K562 (cell line): ENCODE measurements around the gene TMEM218. TPM values are rescaled to one million over a fixed set of nuclear protein-coding genes. Genes with fewer than 3 reads are reported as not detected.

Experiments used
- ATAC-seq: fragments of 200-7000 bp; cut with Tn5 transposase; 3 replicates; pipeline ENCODE4 v1.9.1; 2020; ENCODE audit warnings: moderate library complexity
- BruUV-seq: library from RNA; stranded (reverse); fragments of 400-500 nt; replicated peaks from 2 replicates; lab custom pipeline; 2021; lab: Mats Ljungman, UMichigan
- CTCF ChIA-PET: fragments of 300-600 bp; formaldehyde crosslinking; extraction: SDS; loops from one replicate; lab custom pipeline; 2021; ENCODE audit warnings: low intra/inter-chr PET ratio; lab: Yijun Ruan, JAX
- POLR2A ChIA-PET: fragments of 300-600, 350-650 bp; sonication (Branson Sonifier 250); formaldehyde crosslinking; extraction: SDS; loops from one replicate; lab custom pipeline; 2021; ENCODE audit warnings: antibody characterized with exemption, inconsistent platforms; lab: Yijun Ruan, JAX
- DNase-seq, 4 experiments: peaks; one replicate each; pipeline versions ENCODE4 v3.0.0 to v3.0.0-alpha.2; 2011 to 2018; ENCODE audit warnings: low spot score in 3 of 4, mixed read lengths in 3 of 4; ENCODE audit errors: extremely low read depth in 1 of 4
- FAIRE-seq: peaks from 2 replicates; lab custom pipeline; 2011; peaks lifted over from hg19 to GRCh38; lab: Jason Lieb, UNC
- H2AFZ ChIP-seq: 2 replicates; pipeline ENCODE4 v1.6.0; 2011; ENCODE audit warnings: low read depth, low read length, control low read depth, inconsistent platforms
- H3K27ac ChIP-seq: fragments of 200-600 bp; 3 replicates; pipeline ENCODE4 v1.8.0; 2011; ENCODE audit warnings: low read depth, mild to moderate bottlenecking, control low read depth, inconsistent platforms, low read length, moderate library complexity, mixed read lengths; ENCODE audit errors: extremely low read depth
- H3K27me3 ChIP-seq, 2 experiments: fragments of 300-600 bp in 1 of 2; 2 replicates in 1 of 2; 3 replicates in 1 of 2; pipeline versions ENCODE4 v1.6.0 to v1.8.0; 2011; ENCODE audit warnings: inconsistent platforms in 2 of 2, low read length in 2 of 2, mild to moderate bottlenecking in 1 of 2, mixed read lengths in 1 of 2, moderate library complexity in 1 of 2; ENCODE audit not compliant: control insufficient read depth in 2 of 2, insufficient read depth in 2 of 2
- H3K36me3 ChIP-seq: fragments of 300-600 bp; 3 replicates; pipeline ENCODE4 v1.8.0; 2011; ENCODE audit warnings: mild to moderate bottlenecking, low read length, inconsistent platforms; ENCODE audit not compliant: control insufficient read depth, insufficient read depth
- H3K4me1 ChIP-seq, 2 experiments: fragments of 200-600 bp in 1 of 2; replicated peaks in 1 of 2; 2 replicates in 1 of 2; 3 replicates in 1 of 2; pipeline versions ENCODE4 v1.5.1 to v1.8.0; 2011; ENCODE audit warnings: inconsistent platforms in 2 of 2, low read length in 2 of 2, mild to moderate bottlenecking in 1 of 2, mixed read lengths in 1 of 2, moderate library complexity in 1 of 2; ENCODE audit not compliant: control insufficient read depth in 2 of 2, insufficient read depth in 2 of 2
- H3K4me2 ChIP-seq: 2 replicates; pipeline ENCODE4 v1.6.1; 2011; ENCODE audit warnings: low read length, control low read depth, inconsistent platforms, mixed read lengths; ENCODE audit not compliant: insufficient read depth
- H3K4me3 ChIP-seq: fragments of 200-600 bp; sonication (generic), shearing (Covaris generic); 2 replicates; pipeline ENCODE4 v1.5.1; 2016; ENCODE audit warnings: control low read depth, inconsistent platforms
- H3K79me2 ChIP-seq: fragments of 200-600 bp; 3 replicates; pipeline ENCODE4 v1.8.0; 2011; ENCODE audit warnings: low read length, inconsistent platforms; ENCODE audit not compliant: control insufficient read depth, insufficient read depth
- H3K9ac ChIP-seq, 2 experiments: 2 replicates each; pipeline versions ENCODE4 v1.6.0 to v1.6.1; 2011; ENCODE audit warnings: low read depth in 2 of 2, low read length in 2 of 2, control low read depth in 1 of 2, inconsistent platforms in 1 of 2, mild to moderate bottlenecking in 1 of 2, mixed read lengths in 1 of 2; ENCODE audit not compliant: insufficient read depth in 1 of 2
- H3K9me1 ChIP-seq: one replicate; pipeline ENCODE4 v1.6.0; 2011; ENCODE audit warnings: inconsistent platforms, mild to moderate bottlenecking, low read length, moderate library complexity; ENCODE audit not compliant: control insufficient read depth, insufficient read depth
- H3K9me3 ChIP-seq: replicated peaks from 2 replicates; pipeline ENCODE4 v1.5.1; 2011; ENCODE audit warnings: low read depth, low read length, inconsistent platforms; ENCODE audit not compliant: control insufficient read depth, insufficient read depth
- H4K20me1 ChIP-seq: replicated peaks from 2 replicates; pipeline ENCODE4 v1.6.1; 2011; ENCODE audit warnings: low read length, inconsistent platforms, mixed read lengths; ENCODE audit not compliant: control insufficient read depth, insufficient read depth
- ARID1B ChIP-seq: fragments of 450-650 bp; IDR thresholded peaks from 2 replicates; pipeline ENCODE4 v1.6.1; 2016; ENCODE audit warnings: antibody characterized with exemption, mild to moderate bottlenecking, inconsistent platforms
- CC2D1A ChIP-seq: fragments of 450-650 bp; IDR thresholded peaks from 2 replicates; pipeline ENCODE4 v1.6.1; 2017; ENCODE audit warnings: mild to moderate bottlenecking
- L3MBTL2 ChIP-seq: fragments of 450-650 bp; IDR thresholded peaks from 2 replicates; pipeline ENCODE4 v1.6.1; 2016; ENCODE audit warnings: mild to moderate bottlenecking, moderate library complexity
- MED1 ChIP-seq: sonication (generic); formaldehyde crosslinking; IDR thresholded peaks from 2 replicates; pipeline ENCODE4 v1.8.1; 2023; ENCODE audit warnings: missing genetic modification reagents, borderline replicate concordance
- NFIC ChIP-seq: fragments of 450-650 bp; IDR thresholded peaks from 2 replicates; pipeline ENCODE4 v1.6.1; 2017; ENCODE audit warnings: mild to moderate bottlenecking, inconsistent platforms
- SPI1 ChIP-seq: IDR thresholded peaks from 2 replicates; pipeline ENCODE4 v1.6.1; 2011; ENCODE audit warnings: low read depth, low read length, control low read depth, borderline replicate concordance
- SUPT5H ChIP-seq: fragments of 450-650 bp; IDR thresholded peaks from 2 replicates; pipeline ENCODE4 v1.6.1; 2016
- ZBTB1 ChIP-seq: sonication (generic); formaldehyde crosslinking; IDR thresholded peaks from 2 replicates; pipeline ENCODE4 v1.8.1; 2023; ENCODE audit warnings: missing genetic modification reagents, low read depth, mild to moderate bottlenecking, borderline replicate concordance
- ZC3H11A ChIP-seq: IDR thresholded peaks from 2 replicates; pipeline ENCODE4 v1.6.1; 2012; ENCODE audit warnings: low read depth, low read length, improper control_type of control experiment
- ZNF282 ChIP-seq: sonication (generic); formaldehyde crosslinking; IDR thresholded peaks from 2 replicates; pipeline ENCODE4 v1.8.1; 2023; ENCODE audit warnings: missing genetic modification reagents
- ZNF57 ChIP-seq: fragments of 450-650 bp; formaldehyde crosslinking; IDR thresholded peaks from 2 replicates; pipeline ENCODE4 v1.4.0; 2020; ENCODE audit warnings: mild to moderate bottlenecking, moderate library complexity
- ZNF589 ChIP-seq: fragments of 200-800 bp; sonication (Bioruptor generic); IDR thresholded peaks from 2 replicates; pipeline ENCODE4 v1.6.1; 2016; ENCODE audit warnings: low read depth, missing genetic modification characterization, missing compliant biosample characterization
- WGBS: fragments of 100-300 bp; shearing (Covaris generic); methylation state at CpG from one replicate; pipeline ENCODE4 v1.1.6; 2016; ENCODE audit warnings: low coverage, mixed read lengths; ENCODE audit not compliant: insufficient coverage; ENCODE audit errors: missing lambda C conversion rate; 5-methylcytosine and 5-hydroxymethylcytosine counted together
- in situ Hi-C: fragments of 300-500 bp; cut with MboI; formaldehyde crosslinking; loops from 4 replicates; pipeline ENCODE4 v1.15.0; 2018; ENCODE audit warnings: inconsistent platforms, mixed read lengths
- intact Hi-C: fragments of 100-400 bp; cut with micrococcal nuclease; formaldehyde crosslinking; loops from 2 replicates; pipeline ENCODE4 v1.14.2; 2022
- polyA plus RNA-seq, 8 experiments: library from polyadenylated mRNA; depleted of rRNA in 4 of 8; stranded (reverse) in 5 of 8; unstranded in 3 of 8; fragments of >200 nt; fragmentation: Nextera tagmentation in 2 of 8; fragmentation: Illumina TruSeq in 1 of 8; extraction: Ambion mirVana in 2 of 8; extraction: Trizol in 1 of 8; gene quantifications; 2 replicates each; pipeline versions ENCODE4 v1.2.1 to v1.2.3, GENCODE V29; 2011 to 2014; ENCODE audit warnings: inconsistent platforms in 1 of 8, missing spikeins in 1 of 8
- total RNA-seq, 7 experiments: library from RNA; depleted of rRNA in 6 of 7; stranded (reverse); fragments of >200 nt in 6 of 7; fragmentation: Illumina TruSeq in 2 of 7; extraction: Trizol in 2 of 7; gene quantifications; 2 replicates each; pipeline versions ENCODE4 v1.2.1 to v1.2.3, GENCODE V29; 2011 to 2021; ENCODE audit warnings: low replicate concordance in 1 of 7
- TF ChIP-seq, protein P1 (sequence below): fragments of 250-450 bp; sonication (Bioruptor Pico); IDR thresholded peaks from 2 replicates; pipeline ENCODE4 v1.4.0; 2020
- TF ChIP-seq, protein P2 (sequence below): fragments of 250-450 bp; sonication (Bioruptor Pico); IDR thresholded peaks from 2 replicates; pipeline ENCODE4 v1.6.1; 2021; ENCODE audit warnings: mild to moderate bottlenecking

Gene TMEM218
- total and polyA plus RNA-seq, 9 of the 15 experiments (the other 6 are each of a cell fraction or from before 2014, with no cell fraction given), result 13.4 to 32.2 (median 25.4) TPM

DNA sequence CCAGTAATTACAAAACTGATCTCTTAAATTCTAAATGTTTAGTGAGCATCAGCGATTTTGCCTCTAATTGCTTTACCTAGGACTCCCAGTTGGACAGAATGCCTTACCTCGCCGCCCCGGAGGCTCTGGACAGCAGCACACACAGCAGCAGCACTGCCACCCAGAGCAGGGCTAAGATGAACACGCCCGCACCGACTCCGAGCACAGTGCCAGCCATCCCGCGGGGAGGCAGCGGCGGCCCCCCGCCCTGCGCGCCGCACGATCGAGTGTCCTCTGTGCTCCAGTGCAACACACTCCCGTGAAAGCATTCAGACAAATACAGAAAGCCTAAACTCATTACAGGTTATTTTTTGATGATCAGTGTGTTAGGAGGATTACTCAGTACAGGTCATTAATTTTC is 9.4 kb downstream of the TMEM218 start:
- peaks cover 15% of the 10 kb centered on the region; the same call in 1 of the 3 replicates for H3K36me3 ChIP-seq
- TF ChIP-seq CC2D1A, result no peak
- TF ChIP-seq SPI1, result no peak
- no peak for TF ChIP-seq ZNF589 (CRISPR knock-in tag)
- TF ChIP-seq, protein P1, sequence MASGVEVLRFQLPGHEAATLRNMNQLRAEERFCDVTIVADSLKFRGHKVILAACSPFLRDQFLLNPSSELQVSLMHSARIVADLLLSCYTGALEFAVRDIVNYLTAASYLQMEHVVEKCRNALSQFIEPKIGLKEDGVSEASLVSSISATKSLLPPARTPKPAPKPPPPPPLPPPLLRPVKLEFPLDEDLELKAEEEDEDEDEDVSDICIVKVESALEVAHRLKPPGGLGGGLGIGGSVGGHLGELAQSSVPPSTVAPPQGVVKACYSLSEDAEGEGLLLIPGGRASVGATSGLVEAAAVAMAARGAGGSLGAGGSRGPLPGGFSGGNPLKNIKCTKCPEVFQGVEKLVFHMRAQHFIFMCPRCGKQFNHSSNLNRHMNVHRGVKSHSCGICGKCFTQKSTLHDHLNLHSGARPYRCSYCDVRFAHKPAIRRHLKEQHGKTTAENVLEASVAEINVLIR (CRISPR knock-in tag), result no peak
- TF ChIP-seq, protein P2, sequence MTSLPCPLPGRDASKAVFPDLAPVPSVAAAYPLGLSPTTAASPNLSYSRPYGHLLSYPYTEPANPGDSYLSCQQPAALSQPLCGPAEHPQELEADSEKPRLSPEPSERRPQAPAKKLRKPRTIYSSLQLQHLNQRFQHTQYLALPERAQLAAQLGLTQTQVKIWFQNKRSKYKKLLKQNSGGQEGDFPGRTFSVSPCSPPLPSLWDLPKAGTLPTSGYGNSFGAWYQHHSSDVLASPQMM, result no peak
- no peak for TF ChIP-seq ZNF282
- TF ChIP-seq ZC3H11A, result no peak
- no peak for TF ChIP-seq SUPT5H
- no peak for TF ChIP-seq ZBTB1 (CRISPR knock-in tag)
- no peak for TF ChIP-seq MED1 (CRISPR knock-in tag)
- no peak for TF ChIP-seq NFIC
- TF ChIP-seq L3MBTL2, result no peak
- TF ChIP-seq ARID1B, result no peak
- TF ChIP-seq ZNF57, result no peak
- TF ChIP-seq, all 486 proteins: peak for 0
- Histone ChIP-seq H3K4me1 (no peaks in the 10 kb centered on the region), H4K20me1 (no peaks in the 10 kb centered on the region), H2AFZ (no peak overlapping the region), H3K27me3 (no peaks in the 10 kb centered on the region), H3K4me2 (no peak overlapping the region), H3K27ac (no peak overlapping the region), H3K9me1 (no peaks in the 10 kb centered on the region), H3K9ac (no peak overlapping the region), H3K4me3 (no peak overlapping the region), H3K9me3 (no peaks in the 10 kb centered on the region), H3K79me2 (no peaks in the 10 kb centered on the region)
- ChIA-PET POLR2A (interaction anchor here (0.7 to 1.4 kb wide), 3 partner anchors 9 to 349 kb away, joined by 3 to 5 read pairs (median 3); partner anchors contain the start of gene TMEM218), CTCF (no interaction called here)
- 87% methylated on average over 19 of the region's 19 CpGs for WGBS
- BruUV-seq, result no TSS peak
- intact Hi-C loops (no loop called here), in situ Hi-C loops (no loop called here)
- FAIRE-seq (no peak), ATAC-seq (no peak), DNase-seq (no peak)
